Left lung (tissue), 10 donors: ENCODE data around the gene COX7A2L. TPM values are rescaled to one million over a fixed set of nuclear protein-coding genes. Genes with fewer than 3 reads are reported as not detected.

ENCODE experiments used
- ATAC-seq: fragments of 200-7000 bp; cut with Tn5 transposase; one replicate; pipeline ENCODE4 v1.9.1; 2020; ENCODE audit warnings: moderate library complexity
- DNase-seq, 4 donors: peaks; one replicate each; pipeline ENCODE4 v3.0.0-alpha.2; 2013 to 2020
- H3K27ac ChIP-seq, 2 donors: fragments of 200-600 bp; sonication (generic) in 1 of 2; one replicate each; pipeline versions ENCODE4 v1.5.0 to v1.8.0; 2020 to 2021
- H3K27me3 ChIP-seq, 2 donors: fragments of 200-600 bp; sonication (generic) in 1 of 2; one replicate each; pipeline versions ENCODE4 v1.5.0 to v1.8.0; 2020 to 2021
- H3K36me3 ChIP-seq, 2 donors: fragments of 200-600 bp; sonication (generic) in 1 of 2; one replicate each; pipeline versions ENCODE4 v1.5.0 to v1.8.0; 2020 to 2021
- H3K4me1 ChIP-seq, 2 donors: fragments of 200-600 bp; one replicate each; pipeline ENCODE4 v1.8.0; 2021
- H3K4me3 ChIP-seq, 2 donors: fragments of 200-600 bp; sonication (generic) in 1 of 2; one replicate each; pipeline versions ENCODE4 v1.5.0 to v1.8.0; 2020 to 2021; ENCODE audit warnings: mild to moderate bottlenecking in 1 of 2
- H3K9me3 ChIP-seq, 2 donors: fragments of 200-600 bp; sonication (generic) in 1 of 2; one replicate each; pipeline versions ENCODE4 v1.5.0 to v1.8.0; 2020 to 2021
- intact Hi-C, 2 donors: fragments of 100-400 bp; cut with DNase I; formaldehyde crosslinking; loops; one replicate each; pipeline versions ENCODE4 v1.11.2 to v1.14.2; 2022
- polyA plus RNA-seq, 6 donors: library from polyadenylated mRNA; unstranded; fragments of 120-200 nt; gene quantifications; one replicate each; pipeline ENCODE4 v1.2.1, GENCODE V29; 2013; ENCODE audit not compliant: insufficient read length in 6 of 6
- total RNA-seq, 2 donors: library from RNA; stranded (reverse); fragmentation: NEBNext Ultra II Directional; extraction: Animal tissue kit (Norgen Biotek cat#: 25700); gene quantifications; one replicate each; pipeline ENCODE4 v1.2.1, GENCODE V29; 2021
- TF ChIP-seq, protein P1 (sequence below), 2 donors: fragments of 200-600 bp; sonication (generic) in 1 of 2; IDR thresholded peaks; one replicate each; pipeline versions ENCODE4 v1.5.0 to v1.8.0; 2021; ENCODE audit warnings: antibody characterized with exemption in 2 of 2
- donor health status: DM: no; HTN: yes; CAD: no.
- donor health status: DM: no; HTN: no; CAD: no.

Gene COX7A2L
- total and polyA plus RNA-seq, 8 donors, result 80.0 to 193 (median 171) TPM

DNA sequence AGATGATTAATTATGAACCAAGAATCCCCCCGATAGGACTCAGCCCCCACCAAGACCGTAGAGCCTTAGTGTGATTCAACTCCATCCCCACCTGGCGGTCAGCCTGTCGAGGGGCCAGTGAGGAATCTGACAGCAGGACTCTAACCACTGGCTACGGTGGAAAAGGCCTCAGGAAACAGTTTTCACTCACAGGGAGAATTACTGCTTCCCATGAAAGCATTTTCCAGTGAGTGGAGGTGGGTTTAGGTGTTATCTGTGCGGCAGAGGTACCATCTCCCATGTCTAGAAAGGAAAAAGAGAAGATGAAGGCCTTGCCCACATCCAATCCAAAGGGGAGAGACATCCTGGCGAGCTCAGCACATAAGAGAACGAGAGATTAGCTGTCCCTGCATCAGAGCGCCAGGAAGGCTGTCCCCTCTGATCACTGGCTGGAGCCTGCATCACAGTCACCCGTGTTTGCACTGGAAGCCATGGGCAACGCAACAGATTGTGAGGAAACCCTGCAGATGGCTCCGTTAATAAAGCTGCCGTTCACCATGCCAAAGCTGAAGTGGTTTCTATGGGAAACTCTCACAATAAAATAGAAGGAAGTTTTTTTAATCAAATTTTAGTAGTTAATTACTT, 22.3 kb downstream of the COX7A2L start:
- H3K36me3 ChIP-seq, result peaks cover 0 to 76% of the 10 kb centered on the region in 2 donors
- intact Hi-C loops, result loop anchor here in 1 of 2 donors (10.0 kb wide), 1 partner anchor 244 kb away; no protein-coding TSS in a partner anchor
- DNase-seq (no peak), ATAC-seq (no peak)
- no peaks in the 10 kb centered on the region for H3K9me3 ChIP-seq
- H3K4me3 ChIP-seq, result no peak overlapping the region
- no peaks in the 10 kb centered on the region for H3K27me3 ChIP-seq
- TF ChIP-seq, protein P1, sequence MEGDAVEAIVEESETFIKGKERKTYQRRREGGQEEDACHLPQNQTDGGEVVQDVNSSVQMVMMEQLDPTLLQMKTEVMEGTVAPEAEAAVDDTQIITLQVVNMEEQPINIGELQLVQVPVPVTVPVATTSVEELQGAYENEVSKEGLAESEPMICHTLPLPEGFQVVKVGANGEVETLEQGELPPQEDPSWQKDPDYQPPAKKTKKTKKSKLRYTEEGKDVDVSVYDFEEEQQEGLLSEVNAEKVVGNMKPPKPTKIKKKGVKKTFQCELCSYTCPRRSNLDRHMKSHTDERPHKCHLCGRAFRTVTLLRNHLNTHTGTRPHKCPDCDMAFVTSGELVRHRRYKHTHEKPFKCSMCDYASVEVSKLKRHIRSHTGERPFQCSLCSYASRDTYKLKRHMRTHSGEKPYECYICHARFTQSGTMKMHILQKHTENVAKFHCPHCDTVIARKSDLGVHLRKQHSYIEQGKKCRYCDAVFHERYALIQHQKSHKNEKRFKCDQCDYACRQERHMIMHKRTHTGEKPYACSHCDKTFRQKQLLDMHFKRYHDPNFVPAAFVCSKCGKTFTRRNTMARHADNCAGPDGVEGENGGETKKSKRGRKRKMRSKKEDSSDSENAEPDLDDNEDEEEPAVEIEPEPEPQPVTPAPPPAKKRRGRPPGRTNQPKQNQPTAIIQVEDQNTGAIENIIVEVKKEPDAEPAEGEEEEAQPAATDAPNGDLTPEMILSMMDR (IDR thresholded peaks at IDR 0.05), result no peak
- peaks cover 0 to 14% of the 10 kb centered on the region in 2 donors for H3K4me1 ChIP-seq
- no peak overlapping the region for H3K27ac ChIP-seq

DNA sequence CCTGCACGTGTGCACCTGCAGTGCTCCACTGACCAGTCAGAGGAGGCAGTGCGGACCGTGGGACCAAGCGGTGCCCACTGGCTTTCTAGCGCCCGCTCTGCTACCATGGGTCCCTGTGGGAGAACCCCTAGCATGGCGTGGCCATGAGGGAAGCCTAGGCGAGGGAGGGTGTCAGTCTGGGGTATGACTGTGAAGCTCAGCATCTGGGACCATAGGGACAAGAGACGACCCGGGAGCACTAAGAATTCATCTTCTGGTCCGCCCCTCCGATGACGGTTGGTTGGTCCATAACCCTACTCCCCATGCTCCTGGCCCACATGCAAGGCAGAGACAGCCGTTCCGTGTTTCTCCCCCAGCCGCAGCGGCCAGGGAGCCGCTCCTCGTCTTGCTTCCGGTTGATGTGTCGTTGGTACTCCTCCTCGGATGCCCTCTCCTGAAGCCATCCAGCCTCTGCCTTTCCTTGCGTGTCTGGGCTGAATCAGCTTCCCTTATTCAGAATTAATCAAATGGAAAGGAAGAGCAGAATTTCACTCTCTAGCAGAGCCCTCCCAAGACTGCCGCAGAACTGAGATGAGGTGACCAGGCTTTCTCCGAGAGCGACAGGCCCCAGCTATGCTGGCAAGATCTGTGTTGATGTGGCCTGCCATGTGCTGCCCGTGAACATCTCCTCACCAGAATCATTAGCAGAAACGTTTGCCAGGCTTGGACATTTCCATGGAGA, 23.0 kb downstream of the COX7A2L start:
- no peak overlapping the region for H3K4me3 ChIP-seq
- peaks cover 0 to 78% of the 10 kb centered on the region in 2 donors for H3K36me3 ChIP-seq
- no peaks in the 10 kb centered on the region for H3K27me3 ChIP-seq
- intact Hi-C loops, result loop anchor here in 1 of 2 donors (10.0 kb wide), 1 partner anchor 243 kb away; no protein-coding TSS in a partner anchor
- H3K4me1 ChIP-seq, result peaks cover 0 to 12% of the 10 kb centered on the region in 2 donors
- no peaks in the 10 kb centered on the region for H3K9me3 ChIP-seq
- ATAC-seq (no peak), DNase-seq (no peak)
- no peak overlapping the region for H3K27ac ChIP-seq
- TF ChIP-seq, protein P1 (IDR thresholded peaks at IDR 0.05), result no peak

DNA sequence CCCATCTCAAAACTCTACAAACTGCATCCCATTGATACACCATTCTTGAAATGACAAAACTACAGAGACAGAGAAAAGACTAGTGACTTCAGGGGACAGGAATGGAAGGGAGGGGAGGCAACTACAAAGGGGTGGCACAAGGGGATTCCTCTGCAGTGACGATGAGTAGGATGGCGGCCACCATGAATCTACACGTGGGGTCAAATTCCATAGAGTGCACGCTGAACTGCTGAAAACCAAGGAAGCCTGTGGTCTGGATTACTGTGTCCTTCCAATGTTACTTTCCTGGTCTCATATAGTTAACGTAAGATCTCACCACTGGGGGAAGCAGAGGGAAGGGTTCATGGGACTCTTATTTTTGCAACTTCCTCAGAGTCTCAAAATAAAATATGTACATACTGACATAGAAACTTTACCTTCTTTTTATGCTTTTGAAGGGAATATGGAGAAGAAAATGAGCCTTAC, 23.6 kb downstream of the COX7A2L start:
- Histone ChIP-seq H3K9me3 (no peaks in the 10 kb centered on the region), H3K4me3 (no peak overlapping the region), H3K27me3 (no peaks in the 10 kb centered on the region), H3K36me3 (peaks cover 0 to 84% of the 10 kb centered on the region in 2 donors), H3K4me1 (peaks cover 0 to 6% of the 10 kb centered on the region in 2 donors), H3K27ac (no peak overlapping the region)
- ATAC-seq, result no peak
- no peak for DNase-seq
- TF ChIP-seq, protein P1 (IDR thresholded peaks at IDR 0.05), result no peak
- intact Hi-C loops, result loop anchor here in 1 of 2 donors (10.0 kb wide), 1 partner anchor 243 kb away; no protein-coding TSS in a partner anchor

DNA sequence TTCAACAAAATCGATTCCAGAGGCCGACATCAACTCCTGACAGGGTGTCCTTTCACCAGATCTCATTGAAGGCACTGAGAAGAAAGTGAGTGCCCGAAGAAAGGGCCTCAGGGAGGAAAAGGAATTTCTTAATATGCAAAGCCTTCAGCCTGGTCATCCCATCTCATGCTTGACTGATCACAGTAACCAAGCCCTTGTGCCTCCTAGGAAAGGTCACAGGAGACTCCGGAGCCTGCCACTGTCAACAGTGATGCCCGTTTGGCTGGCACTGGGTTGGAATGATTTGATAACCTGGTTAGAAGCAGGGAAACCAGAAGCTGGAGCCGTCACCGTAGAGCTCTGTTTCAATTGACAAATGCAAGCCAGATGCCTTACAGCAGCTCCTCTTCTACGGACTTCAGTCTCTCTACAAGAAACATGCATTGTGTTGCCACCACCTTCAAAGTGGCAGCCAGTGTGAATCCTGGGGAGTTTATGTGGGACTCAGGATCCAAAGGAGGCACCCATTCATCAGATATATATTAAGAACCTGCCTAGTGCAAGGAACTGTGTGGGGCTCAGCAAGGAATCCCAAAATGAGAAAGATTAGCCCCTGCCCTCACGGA, 24.6 kb downstream of the COX7A2L start:
- no peaks in the 10 kb centered on the region for H3K9me3 ChIP-seq
- TF ChIP-seq, protein P1 (IDR thresholded peaks at IDR 0.05), result no peak
- peaks cover 0 to 93% of the 10 kb centered on the region in 2 donors for H3K36me3 ChIP-seq
- DNase-seq, result no peak
- H3K4me1 ChIP-seq, result no peaks in the 10 kb centered on the region
- H3K4me3 ChIP-seq, result no peak overlapping the region
- no peak for ATAC-seq
- H3K27me3 ChIP-seq, result no peaks in the 10 kb centered on the region
- no peak overlapping the region for H3K27ac ChIP-seq
- intact Hi-C loops, result loop anchor here in 1 of 2 donors (10.0 kb wide), 1 partner anchor 242 kb away; no protein-coding TSS in a partner anchor
